ENCODE measurements around the gene RBM4B.

RBM4B gene

GRCh38 chr11:66705587-66706335 lies 28.1 kb upstream of the RBM4B start:
- no peak for FAIRE-seq

GRCh38 chr11:66704659-66705360 lies 27.1 kb upstream of the RBM4B start:
- FAIRE-seq: no peak

- FAIRE-seq: no peak
Measured at GRCh38 chr11:66701432-66702240, 23.9 kb upstream of the RBM4B start.

DNA sequence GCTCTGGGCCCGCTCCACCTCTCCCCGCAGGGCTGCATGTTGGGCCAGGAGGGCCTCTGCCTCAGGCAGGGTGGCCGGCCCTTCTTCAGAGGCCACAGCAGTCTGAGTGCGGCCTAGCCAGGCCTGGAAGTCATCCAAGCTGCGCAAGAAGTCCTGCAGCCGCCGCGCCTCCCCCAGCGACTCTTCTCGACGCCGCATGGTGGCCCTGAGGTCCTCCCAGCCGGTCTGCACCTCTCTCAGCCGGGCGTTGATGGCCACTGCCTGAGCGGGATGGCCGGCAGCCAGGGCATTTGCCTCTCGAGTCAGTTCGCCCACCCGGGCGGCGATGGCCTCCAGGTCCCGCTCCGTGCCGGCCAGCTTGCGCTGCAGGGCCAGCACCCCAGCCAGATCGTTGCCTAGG lies 23.1 kb upstream of the RBM4B start:
- no peak for FAIRE-seq

GRCh38 chr11:66700337-66700736 lies 22.6 kb upstream of the RBM4B start:
- FAIRE-seq: no peak

GRCh38 chr11:66698491-66698890 lies 20.8 kb upstream of the RBM4B start:
- FAIRE-seq: no peak

DNA sequence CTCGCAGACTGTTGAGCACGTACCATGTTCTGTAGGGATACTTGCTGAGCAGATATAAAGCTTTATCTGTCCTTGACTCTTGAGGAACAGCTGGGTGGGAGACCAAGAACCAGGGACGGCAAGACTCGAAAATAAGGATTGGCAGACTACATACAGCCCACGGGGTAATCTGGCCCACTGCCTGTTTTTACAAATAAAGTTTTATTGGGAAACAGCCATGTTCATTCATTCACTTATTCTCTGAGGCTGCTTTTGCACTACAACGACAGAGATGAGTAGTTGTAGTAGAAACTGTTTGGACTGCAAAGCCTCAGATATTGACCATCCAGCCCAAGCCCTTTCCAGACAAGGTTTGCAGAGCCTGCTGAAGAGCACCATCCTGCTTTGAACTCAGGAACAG lies 20.3 kb upstream of the RBM4B start:
- no peak for FAIRE-seq

DNA sequence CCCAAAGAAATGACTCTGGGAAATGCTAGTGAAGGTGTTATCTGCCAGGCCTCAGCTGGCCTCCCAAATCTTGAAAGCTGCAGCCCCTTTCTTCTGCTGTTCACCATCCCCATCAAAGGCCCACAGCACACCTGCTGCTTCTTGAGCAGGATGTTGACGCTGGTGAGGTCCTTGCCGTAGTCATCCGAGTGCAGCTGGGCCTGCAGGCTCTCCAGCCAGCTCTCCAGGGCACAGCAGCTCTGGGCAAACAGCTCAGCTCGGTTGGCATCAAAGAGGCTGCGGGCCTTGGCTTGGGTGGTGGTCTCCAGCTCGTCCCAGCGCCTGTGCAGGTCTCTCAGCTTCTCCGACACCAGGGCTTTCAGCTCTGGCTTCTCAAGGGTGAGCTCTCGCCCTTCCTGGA lies 18.5 kb upstream of the RBM4B start:
- no peak for FAIRE-seq

DNA sequence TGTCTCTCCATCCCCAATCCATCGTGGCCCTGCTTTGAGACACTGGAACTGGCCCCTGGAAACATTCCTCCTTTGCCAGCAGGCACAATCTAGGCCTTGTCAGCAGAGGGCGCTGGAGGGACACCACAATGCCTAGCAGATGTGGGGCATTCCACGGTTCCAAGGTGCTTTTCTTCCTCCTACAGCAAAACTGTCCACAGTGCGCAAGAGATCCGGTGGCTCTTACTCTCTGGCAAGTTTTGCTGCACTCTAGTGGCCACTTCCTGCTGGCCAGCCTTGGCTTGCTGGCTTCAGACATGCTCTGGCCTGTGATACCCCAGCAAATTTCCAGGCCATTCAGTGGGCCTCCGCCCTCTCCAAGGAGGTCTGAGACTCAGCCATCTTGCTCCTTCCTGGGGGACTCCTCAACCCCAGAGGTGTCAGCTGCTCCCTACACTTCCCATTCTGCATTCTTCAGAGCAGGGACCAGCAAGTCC lies 17.1 kb upstream of the RBM4B start:
- peak; percentile 97 for FAIRE-seq

GRCh38 chr11:66694056-66694410 lies 16.3 kb upstream of the RBM4B start:
- no peak for FAIRE-seq

- no peak for FAIRE-seq
Measured at GRCh38 chr11:66693356-66694055, 15.8 kb upstream of the RBM4B start.

DNA sequence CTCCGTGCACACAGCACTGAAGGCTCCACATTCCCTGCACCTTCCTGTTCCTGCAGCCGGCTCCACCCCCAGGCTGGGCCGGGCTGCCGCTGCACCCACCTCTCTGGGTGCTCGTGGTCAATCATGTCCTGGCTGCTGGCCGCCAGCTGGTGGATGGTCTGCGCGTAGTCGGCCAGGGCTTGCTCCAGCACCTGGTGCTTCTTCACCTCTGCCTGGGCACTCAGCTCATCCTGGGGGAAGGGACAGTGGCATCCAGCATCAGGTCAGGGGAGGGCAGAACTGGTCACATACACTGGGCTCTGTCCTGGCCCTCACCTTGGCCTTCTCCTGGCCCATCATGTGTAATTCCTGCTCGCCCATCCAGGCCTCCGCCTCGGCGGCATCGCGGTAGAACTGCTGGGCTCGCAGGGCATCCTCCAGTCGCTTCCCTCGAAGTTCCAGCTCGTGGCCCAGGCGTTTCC lies 15.2 kb upstream of the RBM4B start:
- no peak for FAIRE-seq

DNA sequence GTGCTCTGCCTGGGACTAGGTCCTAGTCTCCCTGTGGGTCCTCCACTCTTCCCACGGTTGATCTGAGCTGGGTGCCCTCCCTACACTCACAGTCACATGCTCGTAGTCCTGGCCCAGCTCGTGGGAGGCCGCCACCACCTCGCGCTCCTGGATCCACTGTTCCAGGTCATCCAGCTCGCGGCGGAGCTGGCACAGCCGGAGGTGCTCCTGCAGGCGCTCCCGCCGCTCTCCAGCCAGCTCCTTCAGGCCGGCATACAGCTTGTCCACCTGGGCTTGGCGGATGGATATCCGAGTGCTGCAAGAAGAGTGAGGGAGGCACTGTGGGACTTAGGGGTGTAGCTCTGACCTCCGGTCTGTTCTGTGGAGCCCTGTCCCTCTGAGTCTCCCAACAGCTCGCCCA lies 14.8 kb upstream of the RBM4B start:
- no peak for FAIRE-seq

DNA sequence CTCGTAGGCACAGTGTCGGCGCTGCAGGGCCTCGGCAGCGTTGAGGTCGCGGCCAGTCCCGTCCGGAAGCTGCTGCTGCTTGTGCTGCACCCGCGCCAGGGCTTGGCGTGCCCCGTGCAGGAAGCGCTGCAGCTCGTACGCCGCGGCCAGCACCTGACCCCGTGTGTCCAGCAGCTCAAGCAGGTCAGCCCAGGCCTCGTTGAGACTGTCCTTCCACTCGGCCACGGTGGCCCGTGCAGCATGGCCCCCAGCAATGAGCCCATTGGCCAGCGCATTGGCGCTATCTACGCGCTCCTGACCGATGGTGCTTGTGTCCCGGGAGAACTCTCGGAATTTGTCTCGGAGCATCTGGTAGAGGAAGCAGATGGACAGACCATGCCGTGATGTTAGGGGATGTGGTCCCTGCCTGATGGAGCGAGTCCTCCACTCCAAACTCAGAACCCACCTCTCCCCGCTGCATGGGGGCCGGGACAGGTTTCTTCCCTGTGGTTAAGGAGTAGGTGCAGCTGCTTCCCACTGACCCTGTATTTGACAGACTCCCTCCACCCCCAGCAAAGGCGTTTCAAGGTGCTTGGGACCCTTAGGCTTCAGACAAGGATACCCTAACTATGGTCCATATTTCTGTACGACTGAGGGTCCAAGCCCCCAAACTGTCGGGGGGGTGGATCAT lies 13.8 kb upstream of the RBM4B start:
- no peak for FAIRE-seq

DNA sequence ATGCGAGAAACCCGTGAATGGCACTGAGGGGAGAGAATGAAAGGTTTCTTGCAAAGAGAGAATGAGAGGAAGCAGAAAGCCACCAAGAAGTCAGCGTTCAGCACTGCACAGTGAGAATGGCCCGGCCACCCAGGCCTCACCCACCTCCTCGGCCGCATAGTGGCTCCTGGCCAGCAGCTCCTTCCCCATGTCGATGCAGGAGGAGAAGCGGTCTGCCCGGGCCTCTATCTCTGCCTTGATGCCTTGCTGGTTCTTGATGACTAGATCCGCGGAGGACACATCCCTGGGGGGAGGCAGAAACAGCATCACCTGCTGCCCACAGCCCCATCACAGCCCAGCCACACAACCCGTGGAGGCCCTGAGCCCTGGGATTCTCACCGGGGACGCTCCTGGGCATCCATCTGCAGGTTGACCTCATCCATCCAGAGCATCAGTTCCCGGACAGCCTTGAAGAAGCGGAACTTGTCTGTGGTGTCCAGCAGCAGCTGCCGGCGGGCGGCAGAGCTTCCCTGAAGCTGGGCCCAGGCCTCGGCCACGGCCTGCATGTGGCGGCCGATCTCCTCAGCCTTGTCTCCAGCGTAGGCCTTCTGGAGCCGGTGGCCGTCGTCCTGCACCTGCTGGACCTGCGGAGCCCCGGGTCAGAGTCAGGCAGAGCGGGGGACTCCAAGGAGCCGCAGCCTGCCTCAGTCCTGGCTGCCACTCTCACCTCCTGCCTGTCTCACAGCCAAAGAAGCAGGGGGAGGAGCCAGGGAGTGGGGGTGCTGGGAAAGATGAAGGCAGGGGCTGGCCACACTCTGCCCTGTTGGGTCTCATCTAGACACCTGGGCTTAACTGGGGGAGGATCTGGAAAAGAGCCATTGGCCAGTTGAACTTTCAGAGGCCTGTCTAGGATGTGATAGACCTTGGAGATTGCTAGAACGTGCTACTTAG lies 12.2 kb upstream of the RBM4B start:
- FAIRE-seq: no peak

GRCh38 chr11:66688561-66689534 lies 11.2 kb upstream of the RBM4B start:
- FAIRE-seq: no peak

GRCh38 chr11:66687831-66688281 lies 10.2 kb upstream of the RBM4B start:
- FAIRE-seq: no peak

DNA sequence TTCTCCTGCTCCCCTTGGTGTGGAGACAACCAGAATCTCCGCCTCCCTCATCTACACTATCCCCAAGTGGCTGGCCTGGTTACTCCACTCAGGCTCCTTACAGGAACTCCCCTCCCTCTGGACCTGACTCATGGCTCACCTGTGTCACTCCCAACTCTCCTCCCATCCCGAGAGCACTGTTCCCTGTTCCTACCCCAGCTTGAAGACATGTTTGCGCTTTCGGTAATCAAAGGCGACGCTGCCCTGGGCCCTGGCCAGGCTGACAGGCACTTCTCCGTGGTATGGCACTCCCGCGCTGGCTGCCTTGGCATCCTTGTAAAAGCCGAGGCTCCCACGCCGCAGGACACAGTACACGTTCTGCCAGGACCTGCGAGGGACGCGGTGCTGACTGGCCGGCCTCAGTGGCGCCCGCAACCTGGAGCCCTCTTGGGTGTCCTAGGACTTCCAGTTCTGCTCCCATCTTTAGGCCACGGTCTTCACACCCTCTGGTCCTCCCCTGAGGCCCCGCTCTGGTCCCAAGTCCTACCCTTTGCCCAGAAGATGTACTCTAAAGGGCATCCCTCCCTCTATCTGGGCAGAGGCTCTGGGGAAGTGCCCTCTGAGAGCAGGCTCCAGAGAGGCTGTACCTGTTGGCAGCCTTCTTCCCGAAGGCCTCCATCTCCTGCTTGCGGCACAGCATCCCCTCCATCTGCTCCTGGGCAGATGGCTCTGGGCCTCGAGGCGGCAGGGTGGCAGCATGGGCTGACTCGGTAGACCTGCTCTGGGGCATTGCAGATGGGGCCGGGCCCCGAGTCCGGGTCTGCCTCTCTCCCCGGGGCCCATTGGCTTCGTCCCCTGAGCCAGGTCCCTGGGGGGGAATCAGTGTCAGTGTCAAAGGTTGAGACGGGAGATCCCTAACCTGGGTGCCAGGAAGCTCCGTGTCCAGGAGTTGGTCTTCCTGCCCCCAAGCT lies 9.4 kb upstream of the RBM4B start:
- no peak for FAIRE-seq
